IPS-20b (cell line): Measurements from ENCODE around the gene BCAR3.

Experiments used
- H3K27ac ChIP-seq: one replicate; pipeline ENCODE4 v1.5.1; 2013; ENCODE audit warnings: low read length
- H3K27me3 ChIP-seq: 2 replicates; pipeline ENCODE4 v1.6.1; 2013; ENCODE audit warnings: mild to moderate bottlenecking, low read length, inconsistent platforms; ENCODE audit not compliant: insufficient read depth
- H3K36me3 ChIP-seq: 2 replicates; pipeline ENCODE4 v1.6.1; 2013; ENCODE audit warnings: low read depth, mild to moderate bottlenecking, inconsistent platforms, low read length, moderate library complexity; ENCODE audit not compliant: insufficient read depth
- H3K4me1 ChIP-seq: 2 replicates; pipeline ENCODE4 v1.6.1; 2013; ENCODE audit warnings: mild to moderate bottlenecking, control low read depth, inconsistent platforms, low read length, moderate library complexity; ENCODE audit not compliant: insufficient read depth
- H3K4me3 ChIP-seq: 2 replicates; pipeline ENCODE4 v1.5.1; 2013; ENCODE audit warnings: mild to moderate bottlenecking, low read length, inconsistent platforms
- H3K9ac ChIP-seq: 2 replicates; pipeline ENCODE4 v1.6.1; 2013; ENCODE audit warnings: low read depth, mild to moderate bottlenecking, inconsistent platforms, low read length, moderate library complexity
- H3K9me3 ChIP-seq: 2 replicates; pipeline ENCODE4 v1.6.1; 2013; ENCODE audit warnings: mild to moderate bottlenecking, low read depth, low read length, inconsistent platforms; ENCODE audit not compliant: insufficient read depth

The BCAR3 gene

GRCh38 chr1:93616996-93617669, 64.5 kb downstream of the BCAR3 start:
- H3K4me1 ChIP-seq = peaks cover 48% of the 10 kb centered on the region
- no peak overlapping the region for H3K4me3 ChIP-seq
- H3K36me3 ChIP-seq = no peaks in the 10 kb centered on the region
- peak overlapping the region; percentile 19; the same call in 1 of the 2 replicates for H3K9ac ChIP-seq
- H3K27me3 ChIP-seq = no peaks in the 10 kb centered on the region
- H3K27ac ChIP-seq = peak overlapping the region; percentile 34
- H3K9me3 ChIP-seq = no peaks in the 10 kb centered on the region

GRCh38 chr1:93616221-93616995, 65.2 kb downstream of the BCAR3 start:
- Histone ChIP-seq H3K4me3 (peak overlapping the region; percentile 10; the same call in 1 of the 2 replicates), H3K27ac (peak overlapping the region; percentile 34), H3K36me3 (no peaks in the 10 kb centered on the region), H3K27me3 (no peaks in the 10 kb centered on the region), H3K4me1 (peaks cover 48% of the 10 kb centered on the region), H3K9me3 (no peaks in the 10 kb centered on the region), H3K9ac (peak overlapping the region; percentile 37; the same call in 1 of the 2 replicates)

- peak overlapping the region; percentile 10; the same call in 1 of the 2 replicates for H3K4me3 ChIP-seq
- peaks cover 48% of the 10 kb centered on the region for H3K4me1 ChIP-seq
- peak overlapping the region; percentile 34 for H3K27ac ChIP-seq
- no peaks in the 10 kb centered on the region for H3K27me3 ChIP-seq
- no peaks in the 10 kb centered on the region for H3K36me3 ChIP-seq
- H3K9ac ChIP-seq = peak overlapping the region; percentile 37; the same call in 1 of the 2 replicates
- H3K9me3 ChIP-seq = no peaks in the 10 kb centered on the region
Measured at GRCh38 chr1:93615582-93616150, 66.0 kb downstream of the BCAR3 start.

- H3K27ac ChIP-seq = peak overlapping the region; percentile 5
Measured at GRCh38 chr1:93614986-93615581, 66.6 kb downstream of the BCAR3 start.

GRCh38 chr1:93614541-93614940, 67.1 kb downstream of the BCAR3 start:
- Histone ChIP-seq H3K36me3 (no peaks in the 10 kb centered on the region), H3K4me1 (peaks cover 52% of the 10 kb centered on the region), H3K4me3 (no peak overlapping the region), H3K9me3 (no peaks in the 10 kb centered on the region), H3K27ac (no peak overlapping the region), H3K27me3 (no peaks in the 10 kb centered on the region), H3K9ac (no peak overlapping the region)

More at GRCh38 chr1:93614986-93615581, 66.6 kb downstream of the BCAR3 start:
- no peaks in the 10 kb centered on the region for H3K9me3 ChIP-seq
- H3K4me1 ChIP-seq = peaks cover 48% of the 10 kb centered on the region
- no peaks in the 10 kb centered on the region for H3K27me3 ChIP-seq
- peak overlapping the region; percentile 10; the same call in 1 of the 2 replicates for H3K4me3 ChIP-seq
- no peaks in the 10 kb centered on the region for H3K36me3 ChIP-seq
- peak overlapping the region; percentile 37; the same call in 1 of the 2 replicates for H3K9ac ChIP-seq

- Histone ChIP-seq H3K4me1 (peaks cover 54% of the 10 kb centered on the region), H3K27ac (peak overlapping the region; percentile 20)
Measured at GRCh38 chr1:93613898-93614297, 67.7 kb downstream of the BCAR3 start.

GRCh38 chr1:93612510-93612909, 69.1 kb downstream of the BCAR3 start:
- no peaks in the 10 kb centered on the region for H3K36me3 ChIP-seq
- H3K4me3 ChIP-seq = no peak overlapping the region
- H3K4me1 ChIP-seq = peaks cover 44% of the 10 kb centered on the region
- H3K9me3 ChIP-seq = no peaks in the 10 kb centered on the region
- no peak overlapping the region for H3K27ac ChIP-seq
- H3K9ac ChIP-seq = no peak overlapping the region
- H3K27me3 ChIP-seq = no peaks in the 10 kb centered on the region

More at GRCh38 chr1:93613898-93614297, 67.7 kb downstream of the BCAR3 start:
- H3K4me3 ChIP-seq = no peak overlapping the region
- H3K36me3 ChIP-seq = no peaks in the 10 kb centered on the region
- H3K27me3 ChIP-seq = no peaks in the 10 kb centered on the region
- no peak overlapping the region; the same call in 1 of the 2 replicates for H3K9ac ChIP-seq
- H3K9me3 ChIP-seq = no peaks in the 10 kb centered on the region

- Histone ChIP-seq H3K9me3 (no peaks in the 10 kb centered on the region), H3K9ac (no peak overlapping the region), H3K36me3 (no peaks in the 10 kb centered on the region), H3K27me3 (no peaks in the 10 kb centered on the region), H3K4me3 (no peak overlapping the region), H3K4me1 (peaks cover 36% of the 10 kb centered on the region), H3K27ac (no peak overlapping the region)
Measured at GRCh38 chr1:93611668-93612067, 70.0 kb downstream of the BCAR3 start.

GRCh38 chr1:93609536-93609935, 72.1 kb downstream of the BCAR3 start:
- Histone ChIP-seq H3K9ac (no peak overlapping the region), H3K4me1 (peaks cover 14% of the 10 kb centered on the region), H3K36me3 (no peaks in the 10 kb centered on the region), H3K9me3 (no peaks in the 10 kb centered on the region), H3K27me3 (no peaks in the 10 kb centered on the region), H3K4me3 (no peak overlapping the region), H3K27ac (no peak overlapping the region)

GRCh38 chr1:93608187-93609109, 73.2 kb downstream of the BCAR3 start:
- Histone ChIP-seq H3K9me3 (no peaks in the 10 kb centered on the region), H3K27ac (no peak overlapping the region), H3K36me3 (no peaks in the 10 kb centered on the region), H3K4me1 (0 out of 2 replicates have a peak, but pooled peaks cover 5% of the 10 kb centered on the region), H3K4me3 (no peak overlapping the region), H3K27me3 (no peaks in the 10 kb centered on the region), H3K9ac (no peak overlapping the region)
